Skeletal muscle tissue (tissue), 4 donors: ENCODE measurements around the gene AKAP5. TPM values are rescaled to one million over a fixed set of nuclear protein-coding genes. Genes with fewer than 3 reads are reported as not detected.
A peak's percentile ranks its signal among the peaks of the same experiment; 100 is the strongest.

ENCODE experiments used
- H3K27ac ChIP-seq: one replicate; pipeline ENCODE4 v1.7.0; 2013; ENCODE audit warnings: mild to moderate bottlenecking, low read depth, low read length, inconsistent platforms
- H3K27me3 ChIP-seq, 3 donors: one replicate each; pipeline ENCODE4 v1.7.0; 2013; ENCODE audit warnings: low read length in 3 of 3; ENCODE audit not compliant: control insufficient read depth in 3 of 3, insufficient read depth in 3 of 3
- H3K36me3 ChIP-seq, 3 donors: one replicate each; pipeline ENCODE4 v1.7.0; 2013; ENCODE audit warnings: low read length in 3 of 3; ENCODE audit not compliant: control insufficient read depth in 3 of 3, insufficient read depth in 3 of 3
- H3K4me1 ChIP-seq, 3 donors: one replicate each; pipeline ENCODE4 v1.7.0; 2013; ENCODE audit warnings: low read length in 3 of 3, mild to moderate bottlenecking in 3 of 3; ENCODE audit not compliant: control insufficient read depth in 3 of 3, insufficient read depth in 3 of 3
- H3K4me3 ChIP-seq, 3 donors: one replicate each; pipeline ENCODE4 v1.7.0; 2013; ENCODE audit warnings: low read length in 3 of 3
- H3K9ac ChIP-seq, 3 donors: one replicate each; pipeline ENCODE4 v1.7.0; 2013; ENCODE audit warnings: low read length in 3 of 3, mild to moderate bottlenecking in 3 of 3, moderate library complexity in 2 of 3, low read depth in 1 of 3
- H3K9me3 ChIP-seq, 3 donors: one replicate each; pipeline ENCODE4 v1.7.0; 2013; ENCODE audit warnings: low read length in 3 of 3; ENCODE audit not compliant: control insufficient read depth in 3 of 3
- total RNA-seq: library from RNA; depleted of rRNA; stranded (reverse); fragments of >200 nt; gene quantifications from one replicate; pipeline ENCODE4 v1.2.3, GENCODE V29; 2014
- donor health status: Osteomylitis.

AKAP5 gene
- total RNA-seq, 1 donor from 2014 or later, result 0.52 TPM

DNA sequence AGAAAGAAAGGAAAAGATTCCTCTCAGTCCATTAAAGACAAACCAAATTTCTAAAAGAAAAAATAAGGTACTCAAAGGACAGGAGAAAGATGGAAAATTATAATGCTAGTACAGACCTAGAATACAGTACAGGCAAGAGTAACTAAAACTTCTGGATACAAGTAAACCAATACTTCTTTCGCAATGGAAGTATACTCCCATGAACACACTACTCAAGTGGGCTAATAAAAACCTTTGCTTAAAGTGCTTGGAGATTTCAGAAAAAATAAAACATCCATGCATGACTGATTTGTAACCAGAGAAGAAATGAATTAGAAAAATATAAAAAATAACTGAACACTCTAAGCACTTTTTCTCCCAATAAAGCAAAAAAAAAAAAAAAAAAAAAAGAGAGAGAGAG lies 34.8 kb downstream of the AKAP5 start:
- no peaks in the 10 kb centered on the region for H3K36me3 ChIP-seq
- H3K4me1 ChIP-seq, result peaks cover 20 to 38% (median 20%) of the 10 kb centered on the region in 3 donors
- H3K9me3 ChIP-seq, result no peaks in the 10 kb centered on the region
- no peak overlapping the region for H3K27ac ChIP-seq
- H3K27me3 ChIP-seq, result no peaks in the 10 kb centered on the region
- H3K9ac ChIP-seq, result peak overlapping the region in 1 of 3 donors; percentile 26
- H3K4me3 ChIP-seq, result no peak overlapping the region

DNA sequence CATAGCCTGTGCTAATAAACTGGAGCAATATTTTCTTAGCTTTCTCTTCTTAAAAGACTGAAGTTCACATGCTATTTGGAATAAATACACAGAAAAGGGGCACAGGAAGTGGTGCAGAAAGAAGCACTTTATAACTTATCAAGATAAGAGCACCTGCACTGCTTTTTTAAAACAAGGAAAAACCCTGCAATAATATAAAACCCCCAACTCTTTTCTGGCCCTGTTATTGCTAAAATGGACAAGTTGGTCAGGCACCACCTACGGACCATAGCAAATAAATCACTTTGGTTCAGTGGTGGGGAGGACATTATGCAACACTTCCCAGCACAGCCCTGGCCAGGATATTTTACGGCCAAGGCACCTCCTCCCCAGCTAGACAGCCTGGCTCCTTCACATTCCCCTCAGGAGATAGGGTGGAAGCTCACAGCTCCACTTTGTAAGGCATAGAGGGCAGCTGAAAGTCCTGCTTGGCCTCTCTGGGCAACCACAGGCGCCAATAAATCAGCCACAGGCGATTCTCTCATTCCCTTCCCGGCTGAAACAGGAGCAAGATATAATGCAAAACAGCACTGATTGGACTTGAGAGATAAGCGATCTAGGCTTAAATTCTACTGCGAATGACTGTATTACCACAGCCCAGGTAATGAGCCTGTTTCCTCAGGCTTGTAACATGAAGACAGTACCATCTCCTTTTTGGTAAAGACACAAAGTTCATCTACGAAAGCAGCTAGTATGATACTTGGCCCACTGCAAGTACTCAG lies 36.3 kb downstream of the AKAP5 start:
- Histone ChIP-seq H3K36me3 (no peaks in the 10 kb centered on the region), H3K4me1 (peaks cover 22 to 50% (median 29%) of the 10 kb centered on the region in 3 donors), H3K27me3 (no peaks in the 10 kb centered on the region), H3K9ac (peak overlapping the region; percentile 96 to 99 (median 99)), H3K4me3 (peak overlapping the region; percentile 82 to 95 (median 93)), H3K27ac (peak overlapping the region; percentile 99), H3K9me3 (no peaks in the 10 kb centered on the region)

GRCh38 chr14:64502456-64502855 lies 37.2 kb downstream of the AKAP5 start:
- Histone ChIP-seq H3K9me3 (no peaks in the 10 kb centered on the region), H3K36me3 (no peaks in the 10 kb centered on the region), H3K27me3 (no peaks in the 10 kb centered on the region), H3K4me3 (peak overlapping the region; percentile 82 to 95 (median 93)), H3K9ac (peak overlapping the region; percentile 96 to 99 (median 99)), H3K4me1 (peaks cover 25 to 59% (median 34%) of the 10 kb centered on the region in 3 donors), H3K27ac (peak overlapping the region; percentile 99)

GRCh38 chr14:64502887-64503433 lies 37.7 kb downstream of the AKAP5 start:
- Histone ChIP-seq H3K27ac (peak overlapping the region; percentile 99), H3K9ac (peak overlapping the region; percentile 96 to 99 (median 99)), H3K9me3 (no peaks in the 10 kb centered on the region), H3K27me3 (no peaks in the 10 kb centered on the region), H3K36me3 (no peaks in the 10 kb centered on the region), H3K4me3 (peak overlapping the region; percentile 82 to 95 (median 93)), H3K4me1 (peaks cover 29 to 61% (median 39%) of the 10 kb centered on the region in 3 donors)

GRCh38 chr14:64503434-64504309 lies 38.4 kb downstream of the AKAP5 start, which contains the start of gene ZBTB25:
Gene ZBTB25, minus strand, starts transcription at chr14:64503838. Its CDS starts 13,305 bp downstream, at chr14:64490533.
- Histone ChIP-seq H3K4me1 (peaks cover 30 to 61% (median 40%) of the 10 kb centered on the region in 3 donors), H3K27me3 (no peaks in the 10 kb centered on the region), H3K36me3 (no peaks in the 10 kb centered on the region), H3K27ac (peak within 1 kb of the TSS; percentile 99), H3K9me3 (no peaks in the 10 kb centered on the region), H3K9ac (peak within 1 kb of the TSS; percentile 96 to 99 (median 99)), H3K4me3 (peak within 1 kb of the TSS; percentile 93 to 95 (median 95))

DNA sequence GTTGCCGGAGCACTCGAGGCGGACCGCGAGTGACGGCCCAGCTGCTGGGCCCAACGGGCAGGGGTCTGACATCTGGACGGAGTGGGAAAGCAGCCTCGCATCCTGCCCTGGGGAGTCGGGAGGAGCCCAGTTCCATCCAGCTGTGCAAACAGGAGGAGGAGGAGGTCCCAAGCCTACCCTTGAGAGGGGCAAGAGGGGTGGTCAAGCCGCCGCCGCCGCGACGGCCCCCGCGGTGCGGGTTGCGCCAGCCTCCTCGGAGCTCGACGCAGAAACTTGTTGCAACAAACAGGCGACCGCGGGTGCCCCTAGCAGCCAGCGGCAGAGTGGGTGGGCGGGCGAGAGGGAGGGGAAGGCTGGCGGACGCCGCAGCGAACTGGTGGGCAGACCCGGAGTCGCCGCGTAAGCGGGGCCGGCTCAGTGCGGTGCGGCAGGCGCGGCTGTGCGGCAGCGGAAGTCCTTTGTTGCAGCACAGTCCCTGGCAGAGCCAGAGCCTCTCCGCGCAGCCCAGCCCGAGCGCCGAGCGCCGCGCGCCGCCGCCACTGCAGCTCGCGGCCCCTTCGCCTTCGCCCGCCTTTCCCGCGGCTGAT lies 39.1 kb downstream of the AKAP5 start, which contains the start of gene ZBTB1:
Gene ZBTB1, plus strand, starts transcription at position 461 of the 587 bp plus-strand sequence. CDS start 16,735 bp downstream, outside the sequence.
- Histone ChIP-seq H3K27ac (peak within 1 kb of the TSS; percentile 99), H3K36me3 (no peaks in the 10 kb centered on the region), H3K9ac (peak within 1 kb of the TSS; percentile 96 to 99 (median 99)), H3K4me1 (peaks cover 30 to 67% (median 45%) of the 10 kb centered on the region in 3 donors), H3K27me3 (no peaks in the 10 kb centered on the region), H3K9me3 (no peaks in the 10 kb centered on the region), H3K4me3 (peak within 1 kb of the TSS; percentile 93 to 95 (median 95))

GRCh38 chr14:64504897-64505794 lies 39.8 kb downstream of the AKAP5 start:
- Histone ChIP-seq H3K27ac (peak overlapping the region; percentile 99), H3K27me3 (no peaks in the 10 kb centered on the region), H3K36me3 (no peaks in the 10 kb centered on the region), H3K9ac (peak overlapping the region; percentile 96 to 99 (median 99)), H3K9me3 (no peaks in the 10 kb centered on the region), H3K4me1 (peaks cover 30 to 65% (median 47%) of the 10 kb centered on the region in 3 donors), H3K4me3 (peak overlapping the region; percentile 93 to 95 (median 95))

DNA sequence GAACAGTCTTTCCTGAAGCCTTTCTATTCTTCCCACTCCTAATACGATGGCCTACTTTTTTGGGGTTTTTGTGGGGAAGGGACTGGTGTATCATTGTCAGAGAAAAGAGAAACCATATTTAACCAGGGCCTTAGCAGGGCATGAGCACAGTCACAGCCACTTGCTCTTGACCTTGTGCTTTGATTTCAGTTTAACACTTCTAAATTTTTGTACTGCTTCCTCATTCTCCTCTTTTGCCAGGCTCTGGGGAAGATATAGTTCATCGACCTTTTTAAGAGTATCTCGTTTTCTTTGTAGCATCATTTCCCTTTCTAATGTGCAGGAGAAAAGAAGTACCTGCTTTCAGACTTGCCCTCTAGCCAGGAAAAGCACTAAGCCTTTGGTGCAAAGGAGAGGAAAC lies 41.4 kb downstream of the AKAP5 start:
- Histone ChIP-seq H3K27me3 (no peaks in the 10 kb centered on the region), H3K27ac (peak overlapping the region; percentile 99), H3K4me3 (peak overlapping the region in 1 of 3 donors; percentile 3), H3K9me3 (no peaks in the 10 kb centered on the region), H3K4me1 (peaks cover 31 to 66% (median 52%) of the 10 kb centered on the region in 3 donors), H3K9ac (peak overlapping the region in 1 of 3 donors; percentile 46), H3K36me3 (no peaks in the 10 kb centered on the region)
